Type B pancreatic cell (in vitro differentiated cells): ENCODE measurements around the gene GOLGA8S. TPM values are rescaled to one million over a fixed set of nuclear protein-coding genes. Genes with fewer than 3 reads are reported as not detected.
"Not testable (repeated sequence)": the region's sequence is repeated elsewhere in the genome, so short reads cannot be mapped to it uniquely, and the experiment has no call there.

ENCODE experiments used
- DNase-seq: peaks from one replicate; pipeline ENCODE4 v3.0.0; 2021; ENCODE audit warnings: mixed read lengths; ENCODE audit not compliant: unreplicated experiment; ENCODE audit errors: extremely low spot score
- H3K27ac Mint-ChIP-seq: 2 replicates; pipeline ENCODE4 v1.8.0; 2021; ENCODE audit warnings: mild to moderate bottlenecking, mixed read lengths
- H3K27me3 Mint-ChIP-seq: 2 replicates; pipeline ENCODE4 v1.8.0; 2021; ENCODE audit warnings: mixed read lengths
- H3K36me3 Mint-ChIP-seq: 2 replicates; pipeline ENCODE4 v1.8.0; 2021; ENCODE audit warnings: mixed read lengths
- H3K4me1 Mint-ChIP-seq: one replicate; pipeline ENCODE4 v1.8.0; 2021; ENCODE audit warnings: mixed read lengths; ENCODE audit not compliant: unreplicated experiment
- H3K4me3 Mint-ChIP-seq: 2 replicates; pipeline ENCODE4 v1.8.0; 2021; ENCODE audit warnings: mild to moderate bottlenecking, mixed read lengths
- H3K9me3 Mint-ChIP-seq: 2 replicates; pipeline ENCODE4 v1.8.0; 2021; ENCODE audit warnings: mixed read lengths
- CTCF ChIP-seq: fragments of 200-600 bp; sonication (generic); conservative IDR thresholded peaks from 2 replicates; pipeline ENCODE4 v1.5.0; 2021; ENCODE audit warnings: antibody characterized with exemption, mild to moderate bottlenecking
- total RNA-seq: library from RNA; stranded (reverse); gene quantifications from 2 replicates; pipeline ENCODE4 v1.2.1, GENCODE V29; 2021; ENCODE audit warnings: low replicate concordance

Gene GOLGA8S
- total RNA-seq, 1 donor from 2014 or later, result 0.19 TPM

GRCh38 chr15:23401627-23402026 is 47.1 kb downstream of the GOLGA8S start:
- H3K9me3 Mint-ChIP-seq, result peaks cover under 1% of the 10 kb centered on the region
- H3K36me3 Mint-ChIP-seq, result no peaks in the 10 kb centered on the region
- H3K27me3 Mint-ChIP-seq, result no peaks in the 10 kb centered on the region
- no peaks in the 10 kb centered on the region for H3K4me1 Mint-ChIP-seq
- no peak overlapping the region for H3K27ac Mint-ChIP-seq
- DNase-seq, result no peak
- TF ChIP-seq CTCF, result no peak
- no peak overlapping the region for H3K4me3 Mint-ChIP-seq

GRCh38 chr15:23402140-23402539 is 47.6 kb downstream of the GOLGA8S start:
- no peak overlapping the region for H3K27ac Mint-ChIP-seq
- DNase-seq, result no peak
- H3K27me3 Mint-ChIP-seq, result no peaks in the 10 kb centered on the region
- H3K4me1 Mint-ChIP-seq, result no peaks in the 10 kb centered on the region
- TF ChIP-seq CTCF, result no peak
- H3K4me3 Mint-ChIP-seq, result no peak overlapping the region
- peaks cover 6% of the 10 kb centered on the region for H3K9me3 Mint-ChIP-seq
- H3K36me3 Mint-ChIP-seq, result peaks cover 4% of the 10 kb centered on the region

- no peaks in the 10 kb centered on the region for H3K4me1 Mint-ChIP-seq
Observed at GRCh38 chr15:23402544-23402943, 48.0 kb downstream of the GOLGA8S start.

GRCh38 chr15:23403550-23403949 is 49.0 kb downstream of the GOLGA8S start:
- Mint-ChIP-seq H3K4me3 (no peak overlapping the region), H3K27me3 (no peaks in the 10 kb centered on the region), H3K9me3 (peaks cover 7% of the 10 kb centered on the region), H3K36me3 (peaks cover 4% of the 10 kb centered on the region), H3K27ac (no peak overlapping the region), H3K4me1 (no peaks in the 10 kb centered on the region)
- no peak for TF ChIP-seq CTCF
- no peak for DNase-seq

More at GRCh38 chr15:23402544-23402943, 48.0 kb downstream of the GOLGA8S start:
- no peak overlapping the region for H3K4me3 Mint-ChIP-seq
- no peak for TF ChIP-seq CTCF
- H3K9me3 Mint-ChIP-seq, result peaks cover 7% of the 10 kb centered on the region
- DNase-seq, result no peak
- H3K27ac Mint-ChIP-seq, result no peak overlapping the region
- no peaks in the 10 kb centered on the region for H3K27me3 Mint-ChIP-seq
- H3K36me3 Mint-ChIP-seq, result peaks cover 4% of the 10 kb centered on the region

- Mint-ChIP-seq H3K9me3 (peaks cover 4% of the 10 kb centered on the region), H3K4me1 (no peaks in the 10 kb centered on the region), H3K27ac (no peak overlapping the region), H3K27me3 (no peaks in the 10 kb centered on the region), H3K4me3 (no peak overlapping the region), H3K36me3 (peaks cover 3% of the 10 kb centered on the region)
- TF ChIP-seq CTCF, result no peak
- DNase-seq, result no peak
Observed at GRCh38 chr15:23411841-23412240, 57.3 kb downstream of the GOLGA8S start.

GRCh38 chr15:23412881-23413600 is 58.5 kb downstream of the GOLGA8S start:
- not testable (repeated sequence) for H3K9me3 Mint-ChIP-seq, DNase-seq, H3K4me3 Mint-ChIP-seq, H3K27ac Mint-ChIP-seq, H3K27me3 Mint-ChIP-seq, H3K36me3 Mint-ChIP-seq, H3K4me1 Mint-ChIP-seq

Other genes starting within 250 kb of the GOLGA8S start
- not detected in 2 replicates for gene GOLGA6L1, start 217.9 kb upstream of the GOLGA8S start, total RNA-seq
- gene GOLGA6L26, start 20.6 kb upstream of the GOLGA8S start, total RNA-seq, result not detected in 2 replicates
- not detected in 2 replicates for gene GOLGA6L2, start 92.5 kb downstream of the GOLGA8S start, total RNA-seq
- gene MKRN3, start 210.9 kb downstream of the GOLGA8S start, total RNA-seq, result 0.34 TPM in 1 of 2 replicates, not detected in the other